Upper lobe of left lung (tissue), 4 donors: ENCODE measurements around the gene SGTA.

Experiments used
- EP300 ChIP-seq, 4 donors: sonication (generic); formaldehyde crosslinking; IDR thresholded peaks; one replicate each; pipeline ENCODE4 v1.5.1; 2017; ENCODE audit warnings: antibody characterized with exemption in 4 of 4, control low read depth in 2 of 4
- POLR2A ChIP-seq, 4 donors: fragments of 450-650 bp; IDR thresholded peaks; one replicate each; pipeline ENCODE4 v1.5.1; 2016 to 2017; ENCODE audit warnings: antibody characterized with exemption in 4 of 4, mild to moderate bottlenecking in 2 of 4

DNA sequence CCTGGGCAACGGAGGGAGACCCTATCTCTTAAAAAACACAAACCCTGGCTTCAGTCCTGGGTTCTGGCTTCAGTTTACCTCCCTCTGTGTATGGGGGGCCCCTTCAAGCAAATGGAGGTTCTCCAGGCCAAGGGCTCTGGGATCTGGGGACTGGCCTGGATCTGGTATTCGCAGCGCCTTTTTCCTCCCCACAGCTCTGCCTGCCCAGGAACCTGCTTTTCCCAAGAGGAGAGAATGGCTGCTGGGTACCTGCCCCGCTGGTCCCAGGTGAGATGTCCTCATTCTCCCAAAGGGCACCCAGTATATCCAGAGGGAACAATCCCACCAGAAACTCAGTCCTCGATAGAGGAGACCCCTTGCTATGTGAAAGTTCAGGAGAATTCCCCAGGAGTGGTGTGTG is 39.8 kb upstream of the SGTA start:
- TF ChIP-seq POLR2A (IDR thresholded peaks at IDR 0.05) (no peak), EP300 (IDR thresholded peaks at IDR 0.05) (no peak)
